ENCODE results near the gene CORO2B. TPM values are rescaled to one million over a fixed set of nuclear protein-coding genes. Genes with fewer than 3 reads are reported as not detected.

Gene CORO2B
- total RNA-seq, 1 experiment from 2014 or later = 3.8 TPM

GRCh38 chr15:68697711-68698690, 119.2 kb downstream of the CORO2B start:
- ChIA-PET POLR2A (ENCODE audit: low non-redundant PET) (no interaction called here), CTCF (interaction anchor here (0.5 to 0.6 kb wide), 2 partner anchors 12 to 227 kb away, joined by 3 to 4 read pairs; no protein-coding TSS in a partner anchor)
- no peak overlapping the region for H3K4me3 ChIP-seq (ENCODE audit: low read depth, low read length, poor library complexity, severe bottlenecking)
- no peaks in the 10 kb centered on the region for H3K27me3 ChIP-seq (replicated peaks; ENCODE audit: insufficient read depth, low read depth, low read length, poor library complexity)
- DNase-seq (ENCODE audit: low spot score) = no peak
- peaks cover 24% of the 10 kb centered on the region for H3K4me1 ChIP-seq (ENCODE audit: insufficient read depth, low read length, poor library complexity, severe bottlenecking)
- H3K27ac ChIP-seq (ENCODE audit: low read depth, low read length, poor library complexity, severe bottlenecking) = no peak overlapping the region
- BruUV-seq (replicated peaks) = no TSS peak
- intact Hi-C loops (cut with micrococcal nuclease; ENCODE audit: unreplicated experiment) = no loop called here
- TF ChIP-seq EZH2 (IDR thresholded peaks at IDR 0.05; ENCODE audit: borderline replicate concordance, low read depth, low read length, poor library complexity, severe bottlenecking) = no peak
- TF ChIP-seq CTCF (conservative IDR thresholded peaks at IDR 0.05; ENCODE audit: low read depth, low read length) = no peak
- no peaks in the 10 kb centered on the region for H3K36me3 ChIP-seq (ENCODE audit: insufficient read depth, low read length, poor library complexity, severe bottlenecking)
- H3K9me3 ChIP-seq (ENCODE audit: low read depth, low read length, poor library complexity, severe bottlenecking) = no peaks in the 10 kb centered on the region

- Histone ChIP-seq H3K4me1 (ENCODE audit: insufficient read depth, low read length, poor library complexity, severe bottlenecking) (peaks cover 18% of the 10 kb centered on the region), H3K4me3 (ENCODE audit: low read depth, low read length, poor library complexity, severe bottlenecking) (no peak overlapping the region), H3K27ac (ENCODE audit: low read depth, low read length, poor library complexity, severe bottlenecking) (no peak overlapping the region), H3K9me3 (ENCODE audit: low read depth, low read length, poor library complexity, severe bottlenecking) (no peaks in the 10 kb centered on the region), H3K36me3 (ENCODE audit: insufficient read depth, low read length, poor library complexity, severe bottlenecking) (no peaks in the 10 kb centered on the region), H3K27me3 (replicated peaks; ENCODE audit: insufficient read depth, low read depth, low read length, poor library complexity) (no peaks in the 10 kb centered on the region)
- intact Hi-C loops (cut with micrococcal nuclease; ENCODE audit: unreplicated experiment) = no loop called here
- CTCF ChIA-PET = no interaction called here
- BruUV-seq (replicated peaks) = no TSS peak
- no peak for DNase-seq (ENCODE audit: low spot score)
- no peak for TF ChIP-seq EZH2 (IDR thresholded peaks at IDR 0.05; ENCODE audit: borderline replicate concordance, low read depth, low read length, poor library complexity, severe bottlenecking)
- TF ChIP-seq CTCF (conservative IDR thresholded peaks at IDR 0.05; ENCODE audit: low read depth, low read length) = no peak
- POLR2A ChIA-PET (ENCODE audit: low non-redundant PET) = no interaction called here
Observed at GRCh38 chr15:68698708-68699107, 119.9 kb downstream of the CORO2B start.

GRCh38 chr15:68699124-68699880, 120.5 kb downstream of the CORO2B start:
- ChIA-PET CTCF (interaction anchor here (1.5 kb wide), 1 partner anchor 177 kb away, joined by 10 read pairs; no protein-coding TSS in a partner anchor), POLR2A (ENCODE audit: low non-redundant PET) (no interaction called here)
- Histone ChIP-seq H3K4me1 (ENCODE audit: insufficient read depth, low read length, poor library complexity, severe bottlenecking) (peaks cover 18% of the 10 kb centered on the region), H3K27ac (ENCODE audit: low read depth, low read length, poor library complexity, severe bottlenecking) (no peak overlapping the region), H3K27me3 (replicated peaks; ENCODE audit: insufficient read depth, low read depth, low read length, poor library complexity) (no peaks in the 10 kb centered on the region), H3K4me3 (ENCODE audit: low read depth, low read length, poor library complexity, severe bottlenecking) (no peak overlapping the region), H3K36me3 (ENCODE audit: insufficient read depth, low read length, poor library complexity, severe bottlenecking) (no peaks in the 10 kb centered on the region), H3K9me3 (ENCODE audit: low read depth, low read length, poor library complexity, severe bottlenecking) (no peaks in the 10 kb centered on the region)
- no peak for TF ChIP-seq CTCF (conservative IDR thresholded peaks at IDR 0.05; ENCODE audit: low read depth, low read length)
- TF ChIP-seq EZH2 (IDR thresholded peaks at IDR 0.05; ENCODE audit: borderline replicate concordance, low read depth, low read length, poor library complexity, severe bottlenecking) = no peak
- intact Hi-C loops (cut with micrococcal nuclease; ENCODE audit: unreplicated experiment) = no loop called here
- no TSS peak for BruUV-seq (replicated peaks)
- no peak for DNase-seq (ENCODE audit: low spot score)

All from A673 (cell line).